ENCODE measurements around the gene COLGALT1. TPM values are rescaled to one million over a fixed set of nuclear protein-coding genes. Genes with fewer than 3 reads are reported as not detected.

Gene COLGALT1
- total and polyA plus RNA-seq, 4 donors, result 14.4 to 32.2 (median 22.5) TPM

DNA sequence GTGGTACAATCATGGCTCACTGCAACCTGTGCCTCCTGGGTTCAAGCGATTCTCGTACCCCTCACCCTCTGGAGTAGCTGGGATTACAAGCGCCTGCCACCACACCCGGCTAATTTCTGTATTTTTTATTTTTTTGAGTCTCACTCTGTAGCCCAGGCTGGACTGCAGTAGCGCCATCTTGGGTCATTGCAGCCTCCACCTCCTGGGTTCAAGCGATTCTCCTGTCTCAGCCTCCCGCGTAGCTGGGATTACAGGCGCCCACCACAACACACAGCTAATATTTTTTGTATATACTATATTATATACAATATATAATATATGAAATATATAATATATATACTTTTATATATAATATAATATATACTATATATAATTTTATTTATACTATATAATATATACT is 52.5 kb downstream of the COLGALT1 start:
- peaks cover 0 to 1% (median 0%) of the 10 kb centered on the region in 4 donors for H3K9me3 ChIP-seq (ENCODE audit: control insufficient read depth in 4 of 4, low read length in 3 of 4)
- WGBS, result 95% methylated on average over 9 of the region's 9 CpGs
- TF ChIP-seq RAD21 (IDR thresholded peaks at IDR 0.05) (no peak), RXRA (IDR thresholded peaks at IDR 0.05) (no peak), FOXA2 (IDR thresholded peaks at IDR 0.05) (no peak), SP1 (IDR thresholded peaks at IDR 0.05) (no peak), TAF1 (conservative IDR thresholded peaks at IDR 0.05) (no peak), NR2F2 (IDR thresholded peaks at IDR 0.05) (no peak), EGR1 (IDR thresholded peaks at IDR 0.05; ENCODE audit: low read depth in 2 of 2) (no peak), GABPA (IDR thresholded peaks at IDR 0.05 in 1 of 2, conservative IDR thresholded peaks at IDR 0.05 in 1 of 2) (no peak), HNF4G (IDR thresholded peaks at IDR 0.05) (no peak), JUND (IDR thresholded peaks at IDR 0.05) (no peak)
- TF ChIP-seq, protein P1, sequence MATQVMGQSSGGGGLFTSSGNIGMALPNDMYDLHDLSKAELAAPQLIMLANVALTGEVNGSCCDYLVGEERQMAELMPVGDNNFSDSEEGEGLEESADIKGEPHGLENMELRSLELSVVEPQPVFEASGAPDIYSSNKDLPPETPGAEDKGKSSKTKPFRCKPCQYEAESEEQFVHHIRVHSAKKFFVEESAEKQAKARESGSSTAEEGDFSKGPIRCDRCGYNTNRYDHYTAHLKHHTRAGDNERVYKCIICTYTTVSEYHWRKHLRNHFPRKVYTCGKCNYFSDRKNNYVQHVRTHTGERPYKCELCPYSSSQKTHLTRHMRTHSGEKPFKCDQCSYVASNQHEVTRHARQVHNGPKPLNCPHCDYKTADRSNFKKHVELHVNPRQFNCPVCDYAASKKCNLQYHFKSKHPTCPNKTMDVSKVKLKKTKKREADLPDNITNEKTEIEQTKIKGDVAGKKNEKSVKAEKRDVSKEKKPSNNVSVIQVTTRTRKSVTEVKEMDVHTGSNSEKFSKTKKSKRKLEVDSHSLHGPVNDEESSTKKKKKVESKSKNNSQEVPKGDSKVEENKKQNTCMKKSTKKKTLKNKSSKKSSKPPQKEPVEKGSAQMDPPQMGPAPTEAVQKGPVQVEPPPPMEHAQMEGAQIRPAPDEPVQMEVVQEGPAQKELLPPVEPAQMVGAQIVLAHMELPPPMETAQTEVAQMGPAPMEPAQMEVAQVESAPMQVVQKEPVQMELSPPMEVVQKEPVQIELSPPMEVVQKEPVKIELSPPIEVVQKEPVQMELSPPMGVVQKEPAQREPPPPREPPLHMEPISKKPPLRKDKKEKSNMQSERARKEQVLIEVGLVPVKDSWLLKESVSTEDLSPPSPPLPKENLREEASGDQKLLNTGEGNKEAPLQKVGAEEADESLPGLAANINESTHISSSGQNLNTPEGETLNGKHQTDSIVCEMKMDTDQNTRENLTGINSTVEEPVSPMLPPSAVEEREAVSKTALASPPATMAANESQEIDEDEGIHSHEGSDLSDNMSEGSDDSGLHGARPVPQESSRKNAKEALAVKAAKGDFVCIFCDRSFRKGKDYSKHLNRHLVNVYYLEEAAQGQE (IDR thresholded peaks at IDR 0.05), result no peak
- TF ChIP-seq, protein P2, sequence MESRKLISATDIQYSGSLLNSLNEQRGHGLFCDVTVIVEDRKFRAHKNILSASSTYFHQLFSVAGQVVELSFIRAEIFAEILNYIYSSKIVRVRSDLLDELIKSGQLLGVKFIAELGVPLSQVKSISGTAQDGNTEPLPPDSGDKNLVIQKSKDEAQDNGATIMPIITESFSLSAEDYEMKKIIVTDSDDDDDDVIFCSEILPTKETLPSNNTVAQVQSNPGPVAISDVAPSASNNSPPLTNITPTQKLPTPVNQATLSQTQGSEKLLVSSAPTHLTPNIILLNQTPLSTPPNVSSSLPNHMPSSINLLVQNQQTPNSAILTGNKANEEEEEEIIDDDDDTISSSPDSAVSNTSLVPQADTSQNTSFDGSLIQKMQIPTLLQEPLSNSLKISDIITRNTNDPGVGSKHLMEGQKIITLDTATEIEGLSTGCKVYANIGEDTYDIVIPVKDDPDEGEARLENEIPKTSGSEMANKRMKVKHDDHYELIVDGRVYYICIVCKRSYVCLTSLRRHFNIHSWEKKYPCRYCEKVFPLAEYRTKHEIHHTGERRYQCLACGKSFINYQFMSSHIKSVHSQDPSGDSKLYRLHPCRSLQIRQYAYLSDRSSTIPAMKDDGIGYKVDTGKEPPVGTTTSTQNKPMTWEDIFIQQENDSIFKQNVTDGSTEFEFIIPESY (IDR thresholded peaks at IDR 0.05), result no peak
- no peak overlapping the region for H3K9ac ChIP-seq (ENCODE audit: low read depth in 1 of 2, low read length in 2 of 2)
- peaks cover 5 to 10% (median 8%) of the 10 kb centered on the region in 4 donors for H3K4me1 ChIP-seq (ENCODE audit: control insufficient read depth in 4 of 4, insufficient read depth in 4 of 4, low read length in 3 of 4)
- no peak overlapping the region for H3K4me3 ChIP-seq (ENCODE audit: low read depth in 1 of 3, low read length in 3 of 3)
- no peaks in the 10 kb centered on the region for H3K36me3 ChIP-seq (ENCODE audit: control insufficient read depth in 4 of 4, insufficient read depth in 3 of 4, low read depth in 1 of 4, low read length in 3 of 4)
- no peaks in the 10 kb centered on the region for H3K27me3 ChIP-seq (ENCODE audit: control insufficient read depth in 4 of 4, insufficient read depth in 4 of 4, low read length in 3 of 4)
- no peak overlapping the region for H3K27ac ChIP-seq (ENCODE audit: low read depth in 1 of 2, low read length in 2 of 2)
- no peak for DNase-seq (ENCODE audit: low spot score)

DNA sequence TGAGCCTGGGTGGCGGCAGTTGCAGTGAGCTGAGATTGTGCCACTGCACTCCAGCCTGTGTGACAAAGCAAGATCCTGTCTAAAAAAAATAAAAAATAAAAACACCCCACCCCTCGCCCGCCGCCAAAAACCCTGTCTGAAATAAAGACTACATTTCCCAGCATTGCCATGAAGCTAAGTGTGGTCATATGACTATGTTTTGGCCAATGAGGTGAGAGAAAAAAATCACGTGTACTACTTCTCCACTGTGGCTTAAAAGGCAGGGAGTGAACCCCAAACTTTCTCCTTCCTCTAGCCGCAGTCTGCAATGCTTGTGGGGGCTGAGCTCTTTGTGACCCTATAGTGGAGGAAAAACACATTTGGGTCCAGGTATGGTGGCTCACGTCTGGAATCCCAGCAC is 54.9 kb downstream of the COLGALT1 start:
- no peaks in the 10 kb centered on the region for H3K27me3 ChIP-seq (ENCODE audit: control insufficient read depth in 4 of 4, insufficient read depth in 4 of 4, low read length in 3 of 4)
- TF ChIP-seq, protein P3, sequence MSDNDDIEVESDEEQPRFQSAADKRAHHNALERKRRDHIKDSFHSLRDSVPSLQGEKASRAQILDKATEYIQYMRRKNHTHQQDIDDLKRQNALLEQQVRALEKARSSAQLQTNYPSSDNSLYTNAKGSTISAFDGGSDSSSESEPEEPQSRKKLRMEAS (IDR thresholded peaks at IDR 0.05), result no peak
- no peak for TF ChIP-seq HNF4G (IDR thresholded peaks at IDR 0.05)
- TF ChIP-seq EGR1 (IDR thresholded peaks at IDR 0.05; ENCODE audit: low read depth in 2 of 2), result no peak
- TF ChIP-seq, protein P2 (IDR thresholded peaks at IDR 0.05), result no peak
- no peak for TF ChIP-seq GABPA (IDR thresholded peaks at IDR 0.05 in 1 of 2, conservative IDR thresholded peaks at IDR 0.05 in 1 of 2)
- TF ChIP-seq, protein P1 (IDR thresholded peaks at IDR 0.05), result no peak
- no peak for TF ChIP-seq HNF4A (conservative IDR thresholded peaks at IDR 0.05)
- no peak for TF ChIP-seq NR2F2 (IDR thresholded peaks at IDR 0.05)
- TF ChIP-seq, protein P4, sequence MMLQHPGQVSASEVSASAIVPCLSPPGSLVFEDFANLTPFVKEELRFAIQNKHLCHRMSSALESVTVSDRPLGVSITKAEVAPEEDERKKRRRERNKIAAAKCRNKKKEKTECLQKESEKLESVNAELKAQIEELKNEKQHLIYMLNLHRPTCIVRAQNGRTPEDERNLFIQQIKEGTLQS (IDR thresholded peaks at IDR 0.05), result no peak

More for the DNA sequence above, 54.9 kb downstream of the COLGALT1 start:
- Histone ChIP-seq H3K9me3 (ENCODE audit: control insufficient read depth in 4 of 4, low read length in 3 of 4) (peaks cover 0 to 1% (median 0%) of the 10 kb centered on the region in 4 donors), H3K27ac (ENCODE audit: low read depth in 1 of 2, low read length in 2 of 2) (no peak overlapping the region), H3K4me3 (ENCODE audit: low read depth in 1 of 3, low read length in 3 of 3) (no peak overlapping the region), H3K9ac (ENCODE audit: low read depth in 1 of 2, low read length in 2 of 2) (no peak overlapping the region), H3K36me3 (ENCODE audit: control insufficient read depth in 4 of 4, insufficient read depth in 3 of 4, low read depth in 1 of 4, low read length in 3 of 4) (no peaks in the 10 kb centered on the region), H3K4me1 (ENCODE audit: control insufficient read depth in 4 of 4, insufficient read depth in 4 of 4, low read length in 3 of 4) (peaks cover 5 to 10% (median 8%) of the 10 kb centered on the region in 4 donors)
- DNase-seq (ENCODE audit: low spot score), result no peak
- WGBS, result 70% methylated on average over 7 of the region's 7 CpGs
